HAP-1 (cell line): Measurements from ENCODE around the gene CFAP74.

Source experiments
- DNase-seq, 2 experiments: peaks; one replicate each; pipeline ENCODE4 v3.0.0-alpha.2; 2016 to 2020; ENCODE audit warnings: low spot score in 2 of 2
- H3K27me3 ChIP-seq: fragments of 250-450 bp; sonication (Bioruptor Pico); 2 replicates; pipeline ENCODE4 v1.5.1; 2020; ENCODE audit warnings: low read depth, mild to moderate bottlenecking, moderate library complexity
- H3K36me3 ChIP-seq: fragments of 250-450 bp; sonication (Bioruptor Pico); replicated peaks from 2 replicates; pipeline ENCODE4 v1.5.1; 2020; ENCODE audit warnings: mild to moderate bottlenecking
- H3K4me1 ChIP-seq: fragments of 250-450 bp; sonication (Bioruptor Pico); 2 replicates; pipeline ENCODE4 v1.5.1; 2020; ENCODE audit warnings: mild to moderate bottlenecking
- H3K4me3 ChIP-seq: fragments of 250-450 bp; sonication (Bioruptor Pico); 2 replicates; pipeline ENCODE4 v1.5.1; 2020; ENCODE audit warnings: mild to moderate bottlenecking, moderate library complexity
- H3K9me3 ChIP-seq: fragments of 250-450 bp; sonication (Bioruptor Pico); 2 replicates; pipeline ENCODE4 v1.5.1; 2020; ENCODE audit warnings: mild to moderate bottlenecking, moderate library complexity
- in situ Hi-C: fragments of 300-500 bp; cut with MboI; formaldehyde crosslinking; loops from 3 replicates; pipeline ENCODE4 v1.14.3; 2020; ENCODE audit warnings: low sequenced_read_pairs, inconsistent platforms, mixed read lengths

CFAP74 gene

GRCh38 chr1:1872329-1872994, 131.1 kb downstream of the CFAP74 start:
- in situ Hi-C loops, result no loop called here
- H3K4me3 ChIP-seq, result no peak overlapping the region
- peaks cover 46% of the 10 kb centered on the region for H3K36me3 ChIP-seq
- H3K9me3 ChIP-seq, result no peaks in the 10 kb centered on the region; the same call in 1 of the 2 replicates
- no peaks in the 10 kb centered on the region for H3K27me3 ChIP-seq
- H3K4me1 ChIP-seq, result no peaks in the 10 kb centered on the region
- DNase-seq, result no peak
